HG03025 (cell line): Measurements from ENCODE around the gene STRIP1.

ENCODE experiments used
- ATAC-seq: cut with Tn5 transposase; IDR thresholded peaks from one replicate; pipeline ENCODE4 v1.9.1; 2021; ENCODE audit warnings: mild to moderate bottlenecking, moderate library complexity; ENCODE audit not compliant: unreplicated experiment, low FRiP score

STRIP1 gene

GRCh38 chr1:110089561-110090275, 55.3 kb downstream of the STRIP1 start:
- no peak for ATAC-seq

GRCh38 chr1:110091381-110091780, 57.0 kb downstream of the STRIP1 start:
- no peak for ATAC-seq

- no peak for ATAC-seq
Observed at GRCh38 chr1:110091791-110092190, 57.4 kb downstream of the STRIP1 start.

- no peak for ATAC-seq
Observed at GRCh38 chr1:110092991-110093390, 58.6 kb downstream of the STRIP1 start.

- no peak for ATAC-seq
Observed at GRCh38 chr1:110094931-110095654, 60.7 kb downstream of the STRIP1 start.

- no peak for ATAC-seq
Observed at GRCh38 chr1:110097507-110098221, 63.2 kb downstream of the STRIP1 start.

- ATAC-seq: no peak
Observed at GRCh38 chr1:110098222-110099026, 64.0 kb downstream of the STRIP1 start.

GRCh38 chr1:110100335-110100734, 65.9 kb downstream of the STRIP1 start:
- ATAC-seq: no peak

- ATAC-seq: no peak
Observed at GRCh38 chr1:110102081-110102480, 67.7 kb downstream of the STRIP1 start.
